K562 (cell line): ENCODE data around the gene ABCD3. TPM values are rescaled to one million over a fixed set of nuclear protein-coding genes. Genes with fewer than 3 reads are reported as not detected.

Experiments
- ATAC-seq: fragments of 200-7000 bp; cut with Tn5 transposase; 3 replicates; pipeline ENCODE4 v1.9.1; 2020; ENCODE audit warnings: moderate library complexity
- BruUV-seq: library from RNA; stranded (reverse); fragments of 400-500 nt; replicated peaks from 2 replicates; lab custom pipeline; 2021; lab: Mats Ljungman, UMichigan
- CTCF ChIA-PET: fragments of 300-600 bp; formaldehyde crosslinking; extraction: SDS; loops from one replicate; lab custom pipeline; 2021; ENCODE audit warnings: low intra/inter-chr PET ratio; lab: Yijun Ruan, JAX
- POLR2A ChIA-PET: fragments of 300-600, 350-650 bp; sonication (Branson Sonifier 250); formaldehyde crosslinking; extraction: SDS; loops from one replicate; lab custom pipeline; 2021; ENCODE audit warnings: antibody characterized with exemption, inconsistent platforms; lab: Yijun Ruan, JAX
- DNase-seq, 4 experiments: peaks; one replicate each; pipeline versions ENCODE4 v3.0.0 to v3.0.0-alpha.2; 2011 to 2018; ENCODE audit warnings: low spot score in 3 of 4, mixed read lengths in 3 of 4; ENCODE audit errors: extremely low read depth in 1 of 4
- FAIRE-seq: peaks from 2 replicates; lab custom pipeline; 2011; peaks lifted over from hg19 to GRCh38; lab: Jason Lieb, UNC
- H2AFZ ChIP-seq: 2 replicates; pipeline ENCODE4 v1.6.0; 2011; ENCODE audit warnings: low read depth, low read length, control low read depth, inconsistent platforms
- H3K27ac ChIP-seq: fragments of 200-600 bp; 3 replicates; pipeline ENCODE4 v1.8.0; 2011; ENCODE audit warnings: low read depth, mild to moderate bottlenecking, control low read depth, inconsistent platforms, low read length, moderate library complexity, mixed read lengths; ENCODE audit errors: extremely low read depth
- H3K27me3 ChIP-seq, 2 experiments: fragments of 300-600 bp in 1 of 2; 2 replicates in 1 of 2; 3 replicates in 1 of 2; pipeline versions ENCODE4 v1.6.0 to v1.8.0; 2011; ENCODE audit warnings: inconsistent platforms in 2 of 2, low read length in 2 of 2, mild to moderate bottlenecking in 1 of 2, mixed read lengths in 1 of 2, moderate library complexity in 1 of 2; ENCODE audit not compliant: control insufficient read depth in 2 of 2, insufficient read depth in 2 of 2
- H3K36me3 ChIP-seq: fragments of 300-600 bp; 3 replicates; pipeline ENCODE4 v1.8.0; 2011; ENCODE audit warnings: mild to moderate bottlenecking, low read length, inconsistent platforms; ENCODE audit not compliant: control insufficient read depth, insufficient read depth
- H3K4me1 ChIP-seq, 2 experiments: fragments of 200-600 bp in 1 of 2; replicated peaks in 1 of 2; 2 replicates in 1 of 2; 3 replicates in 1 of 2; pipeline versions ENCODE4 v1.5.1 to v1.8.0; 2011; ENCODE audit warnings: inconsistent platforms in 2 of 2, low read length in 2 of 2, mild to moderate bottlenecking in 1 of 2, mixed read lengths in 1 of 2, moderate library complexity in 1 of 2; ENCODE audit not compliant: control insufficient read depth in 2 of 2, insufficient read depth in 2 of 2
- H3K4me2 ChIP-seq: 2 replicates; pipeline ENCODE4 v1.6.1; 2011; ENCODE audit warnings: low read length, control low read depth, inconsistent platforms, mixed read lengths; ENCODE audit not compliant: insufficient read depth
- H3K4me3 ChIP-seq: fragments of 200-600 bp; sonication (generic), shearing (Covaris generic); 2 replicates; pipeline ENCODE4 v1.5.1; 2016; ENCODE audit warnings: control low read depth, inconsistent platforms
- H3K79me2 ChIP-seq: fragments of 200-600 bp; 3 replicates; pipeline ENCODE4 v1.8.0; 2011; ENCODE audit warnings: low read length, inconsistent platforms; ENCODE audit not compliant: control insufficient read depth, insufficient read depth
- H3K9ac ChIP-seq, 2 experiments: 2 replicates each; pipeline versions ENCODE4 v1.6.0 to v1.6.1; 2011; ENCODE audit warnings: low read depth in 2 of 2, low read length in 2 of 2, control low read depth in 1 of 2, inconsistent platforms in 1 of 2, mild to moderate bottlenecking in 1 of 2, mixed read lengths in 1 of 2; ENCODE audit not compliant: insufficient read depth in 1 of 2
- H3K9me1 ChIP-seq: one replicate; pipeline ENCODE4 v1.6.0; 2011; ENCODE audit warnings: inconsistent platforms, mild to moderate bottlenecking, low read length, moderate library complexity; ENCODE audit not compliant: control insufficient read depth, insufficient read depth
- H3K9me3 ChIP-seq: replicated peaks from 2 replicates; pipeline ENCODE4 v1.5.1; 2011; ENCODE audit warnings: low read depth, low read length, inconsistent platforms; ENCODE audit not compliant: control insufficient read depth, insufficient read depth
- H4K20me1 ChIP-seq: replicated peaks from 2 replicates; pipeline ENCODE4 v1.6.1; 2011; ENCODE audit warnings: low read length, inconsistent platforms, mixed read lengths; ENCODE audit not compliant: control insufficient read depth, insufficient read depth
- BRCA1 ChIP-seq, 2 experiments: fragments of 450-650 bp in 1 of 2; sonication (generic) in 1 of 2; formaldehyde crosslinking in 1 of 2; IDR thresholded peaks; 2 replicates each; pipeline versions ENCODE4 v1.5.0 to v1.6.1; 2017 to 2020; ENCODE audit warnings: mild to moderate bottlenecking in 1 of 2, missing genetic modification reagents in 1 of 2
- KDM5B ChIP-seq: fragments of 200-600 bp; sonication (generic); IDR thresholded peaks from 2 replicates; pipeline ENCODE4 v1.6.1; 2012; ENCODE audit warnings: low read depth, mild to moderate bottlenecking, moderate library complexity, low read length, control low read depth, inconsistent platforms; ENCODE audit not compliant: insufficient replicate concordance
- SMAD4 ChIP-seq: fragments of 250-450 bp; sonication (Bioruptor Pico); conservative IDR thresholded peaks from 2 replicates; pipeline ENCODE4 v1.8.0; 2021; ENCODE audit warnings: inconsistent platforms, mild to moderate bottlenecking, moderate library complexity
- TAF9B ChIP-seq: fragments of 450-650 bp; IDR thresholded peaks from 2 replicates; pipeline ENCODE4 v1.6.1; 2018; ENCODE audit warnings: mild to moderate bottlenecking; ENCODE audit not compliant: partially characterized antibody
- WGBS: fragments of 100-300 bp; shearing (Covaris generic); methylation state at CpG from one replicate; pipeline ENCODE4 v1.1.6; 2016; ENCODE audit warnings: low coverage, mixed read lengths; ENCODE audit not compliant: insufficient coverage; ENCODE audit errors: missing lambda C conversion rate; 5-methylcytosine and 5-hydroxymethylcytosine counted together
- in situ Hi-C: fragments of 300-500 bp; cut with MboI; formaldehyde crosslinking; loops from 4 replicates; pipeline ENCODE4 v1.15.0; 2018; ENCODE audit warnings: inconsistent platforms, mixed read lengths
- intact Hi-C: fragments of 100-400 bp; cut with micrococcal nuclease; formaldehyde crosslinking; loops from 2 replicates; pipeline ENCODE4 v1.14.2; 2022
- polyA plus RNA-seq, 8 experiments: library from polyadenylated mRNA; depleted of rRNA in 4 of 8; stranded (reverse) in 5 of 8; unstranded in 3 of 8; fragments of >200 nt; fragmentation: Nextera tagmentation in 2 of 8; fragmentation: Illumina TruSeq in 1 of 8; extraction: Ambion mirVana in 2 of 8; extraction: Trizol in 1 of 8; gene quantifications; 2 replicates each; pipeline versions ENCODE4 v1.2.1 to v1.2.3, GENCODE V29; 2011 to 2014; ENCODE audit warnings: inconsistent platforms in 1 of 8, missing spikeins in 1 of 8
- total RNA-seq, 7 experiments: library from RNA; depleted of rRNA in 6 of 7; stranded (reverse); fragments of >200 nt in 6 of 7; fragmentation: Illumina TruSeq in 2 of 7; extraction: Trizol in 2 of 7; gene quantifications; 2 replicates each; pipeline versions ENCODE4 v1.2.1 to v1.2.3, GENCODE V29; 2011 to 2021; ENCODE audit warnings: low replicate concordance in 1 of 7
- TF ChIP-seq, protein P1 (sequence below): sonication (generic); formaldehyde crosslinking; IDR thresholded peaks from 2 replicates; pipeline ENCODE4 v1.8.0; 2022; ENCODE audit warnings: missing genetic modification reagents, mild to moderate bottlenecking, moderate library complexity, borderline replicate concordance
- TF ChIP-seq, protein P2 (sequence below): fragments of 250-450 bp; sonication (Bioruptor Pico); IDR thresholded peaks from 2 replicates; pipeline ENCODE4 v1.5.1; 2021; ENCODE audit warnings: mild to moderate bottlenecking
- TF ChIP-seq, protein P3 (sequence below), 2 experiments: fragments of 450-650 bp; IDR thresholded peaks; 2 replicates each; pipeline ENCODE4 v1.6.1; 2016

The ABCD3 gene
- total and polyA plus RNA-seq, 9 of the 15 experiments (the other 6 are each of a cell fraction or from before 2014, with no cell fraction given) = 11.0 to 30.7 (median 15.5) TPM

DNA sequence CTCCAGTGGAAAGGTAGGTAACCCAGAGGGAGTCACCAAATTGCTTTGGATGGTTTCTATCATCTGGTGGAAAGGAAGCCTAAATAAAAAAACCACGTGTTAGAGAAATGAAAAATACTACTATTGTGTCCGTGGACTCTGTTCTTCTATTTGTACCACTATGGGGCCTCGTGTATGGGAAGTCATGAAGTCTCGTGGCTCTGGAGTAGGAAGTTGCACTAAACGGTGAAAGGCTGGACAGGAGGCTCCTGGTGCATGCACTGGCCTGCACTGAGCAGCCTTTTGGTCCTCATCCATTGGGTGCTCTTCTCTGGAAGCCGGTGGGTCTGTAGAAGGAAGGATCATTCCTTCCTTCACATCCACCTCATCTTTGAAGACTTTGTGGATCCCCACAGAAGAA, 106.3 kb downstream of the ABCD3 start:
- DNase-seq (no peak), FAIRE-seq (no peak), ATAC-seq (no peak; the same call in 2 of the 3 replicates)
- WGBS = 3% methylated on average over 6 of the region's 6 CpGs
- H3K4me3 ChIP-seq = no peak overlapping the region
- no peaks in the 10 kb centered on the region for H4K20me1 ChIP-seq
- no peaks in the 10 kb centered on the region for H3K36me3 ChIP-seq
- no peak overlapping the region for H3K27ac ChIP-seq
- no peaks in the 10 kb centered on the region for H3K79me2 ChIP-seq
- in situ Hi-C loops = loop anchor here (5.0 kb wide), 1 partner anchor 278 kb away; no protein-coding TSS in a partner anchor
- no peak overlapping the region for H2AFZ ChIP-seq
- no peaks in the 10 kb centered on the region for H3K4me1 ChIP-seq
- ChIA-PET POLR2A (interaction anchor here (1.0 kb wide), 1 partner anchor 23 kb away, joined by 4 read pairs; no protein-coding TSS in a partner anchor), CTCF (no interaction called here)
- no peaks in the 10 kb centered on the region for H3K27me3 ChIP-seq
- BruUV-seq = no TSS peak
- intact Hi-C loops = loop anchor here (5.0 kb wide), 1 partner anchor 198 kb away; no protein-coding TSS in a partner anchor
- TF ChIP-seq SMAD4 (CRISPR knock-in tag) = no peak
- TF ChIP-seq BRCA1 (IDR thresholded peaks at IDR 0.05) = no peak
- TF ChIP-seq BRCA1 (CRISPR knock-in tag; IDR thresholded peaks at IDR 0.05) = no peak
- TF ChIP-seq, protein P1, sequence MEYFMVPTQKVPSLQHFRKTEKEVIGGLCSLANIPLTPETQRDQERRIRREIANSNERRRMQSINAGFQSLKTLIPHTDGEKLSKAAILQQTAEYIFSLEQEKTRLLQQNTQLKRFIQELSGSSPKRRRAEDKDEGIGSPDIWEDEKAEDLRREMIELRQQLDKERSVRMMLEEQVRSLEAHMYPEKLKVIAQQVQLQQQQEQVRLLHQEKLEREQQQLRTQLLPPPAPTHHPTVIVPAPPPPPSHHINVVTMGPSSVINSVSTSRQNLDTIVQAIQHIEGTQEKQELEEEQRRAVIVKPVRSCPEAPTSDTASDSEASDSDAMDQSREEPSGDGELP = no peak
- TF ChIP-seq, protein P2, sequence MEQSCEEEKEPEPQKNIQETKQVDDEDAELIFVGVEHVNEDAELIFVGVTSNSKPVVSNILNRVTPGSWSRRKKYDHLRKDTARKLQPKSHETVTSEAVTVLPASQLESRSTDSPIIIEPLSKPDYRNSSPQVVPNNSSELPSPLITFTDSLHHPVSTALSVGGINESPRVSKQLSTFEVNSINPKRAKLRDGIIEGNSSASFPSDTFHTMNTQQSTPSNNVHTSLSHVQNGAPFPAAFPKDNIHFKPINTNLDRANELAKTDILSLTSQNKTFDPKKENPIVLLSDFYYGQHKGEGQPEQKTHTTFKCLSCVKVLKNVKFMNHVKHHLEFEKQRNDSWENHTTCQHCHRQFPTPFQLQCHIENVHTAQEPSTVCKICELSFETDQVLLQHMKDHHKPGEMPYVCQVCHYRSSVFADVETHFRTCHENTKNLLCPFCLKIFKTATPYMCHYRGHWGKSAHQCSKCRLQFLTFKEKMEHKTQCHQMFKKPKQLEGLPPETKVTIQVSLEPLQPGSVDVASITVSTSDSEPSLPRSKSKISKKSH (CRISPR knock-in tag) = no peak
- no peak for TF ChIP-seq KDM5B
- TF ChIP-seq, protein P3, sequence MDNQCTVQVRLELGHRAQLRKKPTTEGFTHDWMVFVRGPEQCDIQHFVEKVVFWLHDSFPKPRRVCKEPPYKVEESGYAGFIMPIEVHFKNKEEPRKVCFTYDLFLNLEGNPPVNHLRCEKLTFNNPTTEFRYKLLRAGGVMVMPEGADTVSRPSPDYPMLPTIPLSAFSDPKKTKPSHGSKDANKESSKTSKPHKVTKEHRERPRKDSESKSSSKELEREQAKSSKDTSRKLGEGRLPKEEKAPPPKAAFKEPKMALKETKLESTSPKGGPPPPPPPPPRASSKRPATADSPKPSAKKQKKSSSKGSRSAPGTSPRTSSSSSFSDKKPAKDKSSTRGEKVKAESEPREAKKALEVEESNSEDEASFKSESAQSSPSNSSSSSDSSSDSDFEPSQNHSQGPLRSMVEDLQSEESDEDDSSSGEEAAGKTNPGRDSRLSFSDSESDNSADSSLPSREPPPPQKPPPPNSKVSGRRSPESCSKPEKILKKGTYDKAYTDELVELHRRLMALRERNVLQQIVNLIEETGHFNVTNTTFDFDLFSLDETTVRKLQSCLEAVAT (IDR thresholded peaks at IDR 0.05) = no peak
- no peak for TF ChIP-seq TAF9B
- no peak overlapping the region for H3K4me2 ChIP-seq
- no peak overlapping the region for H3K9ac ChIP-seq
- no peaks in the 10 kb centered on the region for H3K9me3 ChIP-seq
- H3K9me1 ChIP-seq = no peaks in the 10 kb centered on the region
